HuH-7.5 (cell line): ENCODE data around the gene CFAP92.
"Not testable (repeated sequence)": the region's sequence is repeated elsewhere in the genome, so short reads cannot be mapped to it uniquely, and the experiment has no call there.

ENCODE experiments used
- DNase-seq: peaks from one replicate; pipeline ENCODE4 v3.0.0; 2011; ENCODE audit warnings: low spot score

CFAP92 gene

GRCh38 chr3:128933213-128933921 lies 60.5 kb downstream of the CFAP92 start:
- no peak for DNase-seq

- no peak for DNase-seq
Measured at GRCh38 chr3:128932516-128933212, 61.2 kb downstream of the CFAP92 start.

DNA sequence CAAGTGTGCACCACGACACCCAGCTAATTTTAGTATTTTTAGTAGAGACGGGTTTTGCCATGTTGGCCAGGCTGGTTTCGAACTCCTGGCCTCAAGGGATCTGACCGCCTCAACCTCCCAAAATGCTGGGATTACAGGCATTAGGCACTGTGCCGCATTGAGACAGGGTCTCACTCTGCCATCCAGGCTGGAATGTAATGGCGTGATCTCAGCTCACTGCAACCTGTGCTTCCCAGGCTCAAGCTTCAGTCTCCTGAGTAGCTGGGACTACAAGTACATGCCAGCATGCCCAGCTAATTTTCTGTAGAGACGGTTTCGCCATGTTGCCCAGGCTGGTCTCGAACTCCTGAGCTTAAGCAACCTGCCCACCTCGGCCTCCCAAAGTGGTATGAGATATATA lies 62.8 kb downstream of the CFAP92 start:
- DNase-seq: no peak

- DNase-seq: no peak
Measured at GRCh38 chr3:128929364-128929763, 64.5 kb downstream of the CFAP92 start.

DNA sequence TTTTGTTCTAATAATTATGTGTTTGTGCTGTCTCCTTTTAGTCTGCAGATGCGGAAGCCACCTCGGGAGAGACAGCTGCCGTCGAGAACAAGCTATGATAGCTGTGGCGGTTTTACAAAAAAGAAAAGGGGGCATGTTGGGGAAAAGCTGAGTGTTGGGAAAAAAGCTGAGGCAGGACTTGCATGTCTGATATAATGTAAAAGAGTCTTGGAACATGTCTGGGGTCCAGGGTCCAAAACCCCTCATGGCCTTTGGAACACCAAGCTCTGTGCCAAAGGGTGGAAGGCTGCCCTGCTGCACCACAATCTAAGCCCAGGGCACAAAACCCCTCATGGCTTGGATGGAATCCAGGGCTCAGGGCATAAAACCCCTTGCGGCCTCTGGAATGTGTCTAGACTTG lies 69.9 kb downstream of the CFAP92 start:
- DNase-seq: not testable (repeated sequence)

- no peak for DNase-seq
Measured at GRCh38 chr3:128923576-128923975, 70.3 kb downstream of the CFAP92 start.

- DNase-seq: no peak
Measured at GRCh38 chr3:128922804-128923459, 70.9 kb downstream of the CFAP92 start.

GRCh38 chr3:128919988-128920387 lies 73.9 kb downstream of the CFAP92 start:
- DNase-seq: no peak

DNA sequence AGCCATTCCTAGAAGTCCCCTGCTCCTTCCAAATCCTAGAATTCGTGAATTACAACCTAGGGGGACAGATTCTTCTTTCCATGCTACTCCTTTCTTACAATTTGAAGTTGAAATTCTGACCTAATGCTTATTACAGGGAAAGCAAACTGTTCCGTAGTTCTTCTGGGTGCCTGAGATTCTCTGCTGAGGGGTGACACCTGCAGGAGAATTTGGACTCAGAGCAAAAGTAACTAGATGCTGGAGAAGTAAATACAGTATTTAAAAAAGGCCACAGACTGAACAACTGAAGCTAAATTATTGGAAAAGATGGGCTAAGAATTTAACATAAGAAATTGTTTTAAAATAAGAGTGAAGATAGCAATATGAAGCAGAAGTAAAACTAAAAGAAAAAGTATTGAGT lies 76.6 kb downstream of the CFAP92 start:
- no peak for DNase-seq

DNA sequence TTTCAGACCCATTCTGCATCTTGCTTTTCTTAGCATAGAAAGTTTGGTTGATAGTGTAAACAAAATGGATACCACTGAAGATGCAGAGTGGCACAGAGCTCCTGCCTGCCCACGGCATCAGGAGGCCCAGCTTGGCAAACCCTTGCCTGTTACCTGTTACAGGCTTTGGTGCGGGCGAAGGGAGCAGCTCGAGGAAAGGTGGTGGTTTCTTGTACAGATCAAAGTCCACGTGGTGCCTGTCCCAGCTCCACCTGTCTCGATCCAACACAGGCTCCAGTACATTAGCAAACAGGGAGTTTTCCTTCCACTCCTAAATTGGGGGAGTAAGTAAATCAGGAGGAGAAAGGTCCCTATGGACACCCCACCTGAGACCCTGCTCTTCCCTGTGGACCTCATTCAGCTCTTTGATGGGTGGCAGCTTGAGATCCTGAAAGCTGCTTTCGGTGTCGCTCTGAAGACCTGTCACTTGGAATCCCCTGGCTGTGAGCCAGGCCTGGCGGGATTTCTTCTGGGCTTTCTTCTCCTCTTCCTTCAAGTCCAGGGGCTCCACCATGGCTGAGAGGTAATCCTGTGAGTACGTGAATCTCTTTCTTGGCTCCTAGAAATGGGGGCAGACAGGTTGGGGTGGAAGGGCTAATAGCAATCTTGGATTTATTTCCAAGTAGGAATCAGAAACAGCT lies 78.8 kb downstream of the CFAP92 start:
- no peak for DNase-seq

- DNase-seq: no peak
Measured at GRCh38 chr3:128911911-128912310, 82.0 kb downstream of the CFAP92 start.

GRCh38 chr3:128910006-128910405 lies 83.9 kb downstream of the CFAP92 start:
- no peak for DNase-seq

DNA sequence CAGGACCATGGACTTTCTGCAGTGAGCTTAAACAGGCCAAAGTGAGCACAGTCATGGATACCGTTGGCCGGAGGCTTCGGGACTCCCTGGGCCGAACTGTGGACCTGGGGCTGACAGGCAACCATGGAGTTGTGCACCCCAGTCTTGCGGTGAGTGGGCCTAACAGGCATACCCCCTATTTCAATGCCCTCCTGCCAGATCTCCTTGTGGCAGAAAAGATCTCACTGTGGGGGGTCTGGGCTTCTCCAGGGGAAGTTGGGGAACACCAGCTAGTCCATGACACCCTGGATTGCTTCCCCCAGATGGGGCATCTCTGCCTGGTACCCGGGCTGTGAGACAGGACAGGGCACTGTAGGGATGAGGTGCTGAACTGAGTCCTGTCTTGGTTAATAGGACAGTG lies 84.9 kb downstream of the CFAP92 start:
- DNase-seq: no peak

GRCh38 chr3:128907706-128908445 lies 86.0 kb downstream of the CFAP92 start:
- DNase-seq: no peak

DNA sequence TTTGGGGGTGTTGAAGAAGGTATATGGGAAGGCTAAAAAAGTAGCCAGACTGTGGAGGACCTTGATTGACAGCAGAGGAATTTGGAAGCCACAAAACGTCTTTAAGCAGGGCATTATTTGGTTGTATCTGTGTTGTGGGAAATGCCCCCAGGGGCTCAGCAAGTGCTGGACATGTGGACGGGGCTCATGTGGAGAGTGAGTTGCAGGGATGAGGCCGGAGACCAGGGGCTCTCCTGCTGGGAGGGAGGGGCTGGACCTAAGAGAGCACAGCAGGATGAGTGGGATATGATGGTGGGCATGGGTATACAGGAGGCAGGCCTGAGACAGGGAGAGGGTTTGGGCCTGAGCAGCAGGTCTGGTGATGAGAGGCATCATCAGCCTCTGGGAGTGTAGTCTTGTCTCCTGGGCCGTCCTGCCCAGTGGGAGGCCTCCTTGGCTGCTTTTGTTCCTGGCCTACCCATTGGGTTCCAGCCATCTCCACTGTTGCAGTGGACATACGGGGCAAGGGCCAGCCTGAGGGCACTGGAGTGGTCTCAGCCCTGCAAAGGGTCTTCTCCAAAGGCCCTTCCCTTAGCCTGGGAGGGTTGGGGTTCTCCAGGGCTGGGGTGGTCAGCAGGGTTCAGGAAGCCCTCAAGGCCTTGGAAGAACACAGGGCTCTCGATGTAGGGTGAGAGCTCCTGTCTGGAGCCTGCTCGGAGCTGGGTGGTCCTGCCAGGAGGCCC lies 86.9 kb downstream of the CFAP92 start:
- no peak for DNase-seq

DNA sequence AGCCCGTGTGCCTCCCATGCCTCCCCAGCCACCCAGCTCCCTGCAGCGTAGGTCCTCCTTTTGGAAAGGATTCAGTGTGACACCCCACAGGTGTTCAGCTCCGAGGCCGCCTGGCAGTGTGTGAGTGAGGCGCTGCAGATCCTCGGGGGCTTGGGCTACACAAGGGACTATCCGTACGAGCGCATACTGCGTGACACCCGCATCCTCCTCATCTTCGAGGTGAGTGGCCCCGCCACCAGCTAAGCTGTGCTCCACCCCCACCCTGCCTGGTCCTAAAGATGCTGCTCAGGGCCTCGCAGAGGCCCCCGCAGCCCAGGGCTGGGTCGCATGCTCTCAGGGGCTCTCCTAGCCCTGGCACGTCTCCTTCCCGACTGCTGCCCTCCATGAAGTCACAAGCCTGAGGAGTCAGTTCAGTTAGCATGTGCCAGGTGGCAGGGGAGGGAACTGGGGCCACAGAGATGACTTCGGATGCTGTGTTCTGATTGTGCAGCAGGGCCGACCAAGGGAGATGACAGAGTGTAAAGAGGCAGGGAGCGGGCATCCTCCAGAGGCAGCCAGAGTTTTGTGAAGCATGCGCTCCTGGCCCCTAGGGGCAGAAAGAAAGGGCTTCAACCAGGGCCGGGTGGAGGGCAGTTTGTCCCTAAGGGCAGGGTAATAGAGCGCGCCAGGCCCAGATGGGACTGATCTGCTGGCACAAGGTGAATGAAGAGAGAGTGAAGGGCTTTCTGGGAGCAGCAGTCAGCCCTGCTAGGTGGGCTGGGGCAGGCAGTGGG lies 87.7 kb downstream of the CFAP92 start:
- no peak for DNase-seq

DNA sequence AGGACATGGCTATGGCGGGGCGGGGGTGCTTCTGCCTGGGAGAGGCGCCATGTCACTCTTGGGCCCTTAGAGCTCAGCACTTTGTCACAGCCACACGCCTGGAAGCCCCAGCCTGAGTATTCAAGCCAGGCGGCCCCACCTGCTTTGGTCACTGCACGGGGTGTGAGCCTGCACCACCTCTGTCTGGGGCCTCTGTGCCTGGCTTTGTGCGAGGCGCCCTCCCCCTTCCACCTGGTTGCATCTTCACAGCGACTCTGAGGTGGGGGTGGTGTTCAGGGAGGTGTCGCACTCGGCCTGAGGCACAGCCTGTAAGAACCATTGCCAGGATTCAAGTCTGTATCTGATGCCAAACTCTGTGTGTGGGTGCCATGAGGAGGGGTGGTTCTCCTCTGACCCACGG lies 90.4 kb downstream of the CFAP92 start:
- DNase-seq: no peak

GRCh38 chr3:128902426-128902825 lies 91.5 kb downstream of the CFAP92 start:
- DNase-seq: no peak

DNA sequence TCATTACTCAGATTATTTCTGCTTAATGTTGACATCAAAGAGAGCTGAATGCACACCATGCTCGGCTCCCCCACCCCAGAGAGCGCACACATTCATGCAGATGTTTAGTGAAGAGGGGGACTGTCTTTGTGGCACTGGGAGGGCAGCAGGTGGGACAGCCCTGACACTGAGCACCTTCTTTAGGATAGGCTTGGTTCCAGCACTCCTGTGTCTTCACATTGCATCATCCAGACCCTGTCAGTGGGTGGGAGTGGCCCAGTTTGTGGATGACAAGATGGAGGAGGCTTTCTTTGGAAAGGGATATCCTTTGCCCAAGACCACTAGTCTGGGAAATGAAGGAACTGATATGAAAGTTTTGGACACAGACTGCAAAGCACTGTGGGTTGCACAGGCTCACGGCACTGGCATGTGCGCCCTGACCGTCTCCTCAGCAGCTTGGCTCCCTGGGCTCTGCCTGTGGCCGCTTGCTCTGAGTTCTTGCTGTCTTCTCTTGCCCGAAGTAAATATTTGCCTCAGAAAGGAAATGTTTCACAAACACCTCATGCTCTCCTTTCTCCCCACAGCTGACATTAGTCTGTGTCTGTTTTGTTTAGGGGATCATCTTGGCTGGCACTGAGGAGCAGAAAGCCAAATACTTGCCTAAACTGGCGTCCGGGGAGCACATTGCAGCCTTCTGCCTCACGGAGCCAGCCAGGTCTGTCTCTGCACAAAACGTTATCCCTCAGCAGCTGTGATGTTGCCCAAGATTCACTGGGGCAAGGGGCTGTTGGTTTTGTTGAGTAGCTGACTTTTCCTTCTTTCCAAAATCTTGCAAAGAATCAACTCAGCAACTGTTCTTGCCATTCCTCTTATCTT lies 97.8 kb downstream of the CFAP92 start:
- no peak for DNase-seq
